Activated naive CD4-positive, alpha-beta T cell treated with Interleukin-2 at 50 U/mL for 16 hours (primary cell): ENCODE results near the gene GON7.
A peak's percentile ranks its signal among the peaks of the same experiment; 100 is the strongest.
"Not testable (repeated sequence)": the region's sequence is repeated elsewhere in the genome, so short reads cannot be mapped to it uniquely, and the experiment has no call there.

ENCODE experiments used
- DNase-seq: peaks from one replicate; pipeline ENCODE4 v3.0.0-alpha.2; 2020

Gene GON7

DNA sequence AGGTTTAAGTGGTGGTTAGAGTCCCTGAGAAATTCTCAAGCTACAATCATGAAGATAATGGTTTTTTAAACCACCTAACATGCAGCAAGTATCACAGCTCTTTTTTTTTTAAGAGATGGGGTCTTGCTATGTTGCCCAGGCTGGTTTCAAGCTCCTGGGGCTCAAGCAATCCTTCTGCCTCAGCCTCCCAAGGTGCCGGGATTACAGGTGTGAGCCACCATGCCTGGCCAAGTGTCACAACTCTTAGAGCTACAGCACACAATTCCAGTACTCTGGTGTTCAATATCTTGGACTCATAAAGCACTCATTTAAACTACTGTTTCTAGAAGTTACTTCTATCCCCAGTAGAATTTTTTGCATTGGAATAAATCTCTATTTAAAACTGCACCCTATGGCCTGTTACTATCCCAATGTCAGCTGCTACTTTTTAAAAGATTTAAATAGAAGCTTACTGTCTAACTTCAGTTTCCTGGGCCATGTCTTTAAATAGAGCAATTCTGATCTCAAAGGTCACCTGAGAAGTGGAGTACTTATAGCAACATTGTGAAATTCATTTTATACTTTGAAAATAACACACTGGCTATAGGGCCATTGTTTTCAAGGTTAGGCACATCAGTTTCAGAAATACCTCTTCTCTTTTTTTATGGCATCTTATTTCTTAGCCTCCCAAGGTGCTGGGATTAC, 11.4 kb downstream of the GON7 start:
- DNase-seq: no peak

DNA sequence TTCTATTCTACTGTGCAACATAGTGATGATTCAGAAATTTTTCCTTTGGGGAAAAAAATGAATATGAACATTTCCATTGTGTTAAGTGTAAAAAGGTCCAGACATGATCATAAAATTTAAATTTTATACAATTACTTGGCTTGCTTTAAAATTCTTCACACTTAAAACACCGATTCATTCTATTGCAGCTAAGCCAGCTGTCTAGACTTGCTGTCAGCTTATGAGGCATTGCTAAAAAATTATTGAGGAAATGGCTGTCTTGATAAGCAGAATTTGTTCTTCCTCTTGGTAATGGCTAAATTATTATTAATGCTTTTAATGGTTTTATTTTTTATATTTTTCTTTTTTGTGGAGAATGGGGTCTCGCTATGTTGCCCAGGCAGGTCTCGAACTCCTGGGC, 19.9 kb downstream of the GON7 start:
- no peak for DNase-seq

DNA sequence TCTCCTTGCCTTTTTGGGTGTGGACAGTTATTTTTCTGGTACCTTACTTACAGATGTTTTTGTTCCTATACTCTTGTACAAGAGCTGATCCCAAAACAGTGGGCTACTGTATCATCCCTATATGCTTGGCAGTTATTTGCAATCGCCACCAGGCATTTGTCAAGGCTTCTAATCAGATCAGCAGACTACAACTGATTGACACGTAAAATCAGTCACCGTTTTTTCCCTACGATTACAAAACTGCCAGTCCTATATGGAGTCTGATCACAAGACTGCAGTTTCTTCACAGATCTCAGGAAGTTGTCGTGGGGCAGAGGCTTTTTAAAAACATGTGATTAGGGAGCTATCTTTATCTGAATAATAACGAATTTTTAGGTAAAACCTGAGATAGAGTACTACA, 20.4 kb downstream of the GON7 start:
- DNase-seq: no peak

DNA sequence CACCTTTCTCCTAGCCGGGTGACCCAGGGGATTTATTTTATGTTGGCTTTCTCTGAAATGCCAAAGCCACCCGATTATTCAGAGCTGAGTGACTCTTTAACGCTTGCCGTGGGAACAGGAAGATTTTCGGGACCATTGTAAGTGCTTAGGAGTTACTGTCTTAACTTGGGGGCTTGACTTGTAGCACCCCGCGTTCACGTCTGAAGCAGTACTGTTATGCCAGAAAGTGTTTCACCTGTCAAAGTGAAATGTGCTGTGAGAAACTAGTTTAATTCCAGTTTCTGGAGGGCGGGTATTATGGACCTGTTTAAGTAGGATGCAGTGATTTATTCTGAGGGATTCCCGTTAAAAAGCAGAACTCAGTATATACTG, 21.5 kb downstream of the GON7 start:
- DNase-seq: no peak

DNA sequence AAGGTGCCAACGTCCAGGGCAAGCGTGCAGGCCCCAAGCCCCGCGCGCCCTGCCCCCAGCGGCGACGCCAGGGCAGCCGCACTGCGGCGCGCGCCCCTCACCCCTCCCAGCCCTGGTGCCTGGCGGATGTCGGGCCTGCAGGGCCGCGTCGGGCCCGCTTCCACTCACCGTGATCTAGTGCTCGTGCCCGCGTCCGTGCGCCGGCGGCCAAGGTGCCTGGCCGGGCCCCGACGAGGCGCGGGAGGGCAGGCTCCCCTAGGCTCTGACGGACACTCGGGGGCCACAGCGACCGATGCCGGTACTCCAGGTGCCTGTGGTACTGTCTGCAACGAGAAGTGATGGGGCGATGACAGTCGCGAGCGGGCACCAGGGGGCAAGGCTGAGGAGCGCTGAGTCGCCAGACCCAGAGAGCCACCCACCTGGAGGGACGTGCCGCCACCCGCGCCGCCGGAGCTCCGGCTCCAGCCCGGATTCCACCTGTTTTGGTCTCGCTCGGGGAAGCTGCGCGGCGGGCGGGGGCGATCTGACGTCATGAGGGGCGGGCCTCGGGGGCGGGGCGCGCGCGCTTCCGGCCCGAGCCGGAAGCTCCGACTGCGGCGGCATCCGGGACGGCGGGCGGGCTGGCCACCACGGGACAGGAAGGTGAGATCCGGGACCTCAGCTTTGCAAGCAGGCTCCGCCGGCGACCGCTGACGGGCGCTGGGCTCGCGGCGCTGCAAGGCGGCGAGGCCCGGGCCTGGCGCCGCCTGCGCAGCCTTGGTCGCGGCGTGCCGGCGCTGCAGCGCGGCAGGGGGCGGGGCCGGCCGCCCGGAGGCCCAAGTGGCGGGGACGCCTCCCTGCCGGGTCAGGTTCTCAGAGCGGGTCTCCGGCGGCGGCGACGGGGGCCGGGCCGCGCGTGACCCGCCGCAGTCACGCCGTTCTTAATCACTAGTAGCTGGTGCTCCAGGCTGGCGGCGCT, 22.2 kb downstream of the GON7 start, which contains the start of the genes LYSET and MOAP1:
TSS of gene LYSET (plus strand) at position 927 of the 958 bp plus-strand sequence. CDS start 89 bp downstream, outside the sequence.
TSS of gene MOAP1 (minus strand) at position 507 of the 958 bp plus-strand sequence. CDS start 655 bp downstream, outside the sequence.
- DNase-seq: peak; percentile 88

DNA sequence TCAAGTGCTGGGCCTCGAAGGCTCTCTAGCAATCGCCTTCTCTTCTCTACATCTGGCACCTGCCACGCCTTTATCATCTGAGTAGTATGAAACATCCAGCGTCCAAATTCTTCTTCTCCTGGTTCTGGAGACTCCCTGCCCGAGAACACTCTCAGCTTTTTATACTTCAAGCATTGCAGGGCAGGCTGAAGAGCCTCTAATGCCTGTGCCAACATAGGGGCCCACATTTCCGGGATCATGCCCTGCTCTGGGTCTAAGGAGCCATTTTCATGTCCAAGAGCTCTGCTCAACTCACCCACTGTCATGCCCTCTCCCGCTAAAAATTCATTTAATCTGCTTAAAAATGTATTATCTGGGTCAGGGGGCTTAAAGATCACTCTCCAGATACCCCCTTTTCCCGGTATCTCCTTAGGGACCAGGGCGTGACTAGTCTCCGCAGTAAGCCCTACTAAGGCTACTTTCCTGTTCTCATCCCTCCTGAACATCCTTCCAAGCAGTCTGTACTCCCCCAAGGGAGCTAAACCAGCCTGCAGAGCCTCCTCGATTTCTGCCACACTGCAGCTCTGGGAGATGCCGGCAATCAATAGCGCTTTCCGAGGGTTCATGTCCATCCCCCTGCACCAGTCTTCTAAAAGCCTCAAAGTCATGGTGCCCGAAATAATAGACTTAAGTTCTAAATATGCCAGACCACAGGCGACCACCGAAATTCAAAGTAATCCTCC, 23.1 kb downstream of the GON7 start:
- DNase-seq: no peak

DNA sequence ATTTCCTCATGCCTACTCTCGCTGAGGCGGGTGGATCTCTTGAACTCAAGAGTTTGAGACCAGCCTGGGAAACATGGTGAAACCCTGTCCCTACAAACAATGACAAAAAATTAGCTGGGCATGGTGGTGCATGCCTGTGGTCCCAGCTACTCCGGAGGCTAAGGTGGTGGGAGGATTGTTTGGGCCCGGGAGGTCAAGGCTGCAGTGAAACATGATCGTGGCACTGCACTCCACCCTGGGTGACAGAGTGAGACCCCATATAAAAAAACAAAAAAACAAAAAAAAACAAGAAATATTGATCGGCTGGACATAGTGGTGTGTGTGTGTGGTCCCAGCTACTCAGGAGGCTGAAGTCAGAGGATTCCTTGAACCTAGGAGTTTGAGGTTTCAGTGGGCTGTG, 31.4 kb downstream of the GON7 start:
- DNase-seq: no peak

DNA sequence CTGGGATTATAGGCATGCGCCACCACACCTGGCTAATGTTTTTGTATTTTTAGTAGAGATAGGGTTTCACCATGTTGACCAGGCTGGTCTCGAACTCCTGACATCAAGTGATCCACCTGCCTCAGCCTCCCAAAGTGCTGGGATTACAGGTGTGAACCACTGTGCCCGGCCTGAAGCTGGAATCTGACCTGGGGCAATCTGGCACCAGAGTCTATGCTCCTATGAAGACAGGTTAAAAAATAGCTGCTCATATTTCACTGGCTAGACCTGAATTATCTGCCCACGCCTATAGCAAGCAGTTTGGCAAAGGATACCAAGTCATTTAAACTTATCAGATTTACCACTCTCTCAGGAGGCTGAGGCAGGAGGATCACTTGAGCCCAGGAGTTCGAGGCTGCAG, 32.1 kb downstream of the GON7 start:
- DNase-seq: not testable (repeated sequence)

DNA sequence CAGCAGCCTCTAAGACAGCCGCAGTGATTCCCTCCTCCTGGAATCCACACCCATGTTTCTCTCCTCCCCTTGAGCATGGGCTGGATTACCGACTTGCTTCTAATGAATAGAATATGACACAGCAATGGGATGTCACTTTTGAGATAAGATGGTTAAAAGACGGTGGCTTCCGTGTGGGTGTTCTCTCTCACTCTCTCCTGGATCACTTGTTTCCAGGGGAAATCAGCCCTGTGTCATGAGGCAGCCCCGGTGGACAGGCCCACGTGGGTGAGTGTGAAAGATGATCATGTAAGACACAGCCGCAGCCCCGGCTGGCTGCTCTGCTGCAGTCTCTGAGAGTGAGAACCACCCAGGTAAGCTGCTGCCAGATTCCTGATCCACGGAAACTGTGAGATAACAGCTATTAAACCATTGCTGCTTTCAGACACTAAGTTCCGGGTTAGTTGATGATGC, 32.9 kb downstream of the GON7 start:
- DNase-seq: peak; percentile 14

DNA sequence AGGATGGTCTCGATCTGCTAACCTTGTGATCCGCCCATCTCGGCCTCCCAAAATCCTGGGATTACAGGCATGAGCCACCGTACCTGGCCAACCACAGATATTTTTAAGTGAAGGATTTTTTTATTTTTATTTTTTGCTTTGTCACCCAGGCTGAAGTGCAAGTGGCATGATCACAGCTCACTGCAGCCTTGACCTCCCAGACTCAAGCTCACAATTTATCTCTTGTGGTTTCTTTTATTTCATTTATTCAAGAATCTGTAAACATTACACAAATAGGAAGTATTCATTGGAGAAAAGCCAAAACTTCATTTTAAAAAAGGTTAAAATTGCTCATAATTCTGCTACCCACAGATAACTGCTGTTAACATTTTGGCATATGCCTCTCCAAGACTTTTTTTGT, 35.5 kb downstream of the GON7 start:
- no peak for DNase-seq

DNA sequence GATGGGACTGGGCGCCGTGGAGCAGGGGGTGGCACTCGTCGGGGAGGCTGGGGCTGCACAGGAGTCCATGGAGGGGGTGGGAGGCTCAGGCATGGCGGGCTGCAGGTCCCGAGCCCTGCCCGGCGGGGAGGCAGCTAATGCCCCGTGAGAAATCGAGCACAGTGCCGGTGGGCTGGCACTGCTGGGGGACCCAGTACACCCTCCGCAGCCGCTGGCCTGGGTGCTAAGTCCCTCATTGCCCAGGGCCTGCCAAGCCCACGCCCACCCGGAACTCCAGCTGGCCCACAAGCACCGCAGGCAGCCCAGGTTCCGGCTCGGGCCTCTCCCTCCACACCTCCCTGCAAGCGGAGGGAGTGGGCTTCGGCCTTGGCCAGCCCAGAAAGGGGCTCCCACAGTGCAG, 36.7 kb downstream of the GON7 start:
- not testable (repeated sequence) for DNase-seq

DNA sequence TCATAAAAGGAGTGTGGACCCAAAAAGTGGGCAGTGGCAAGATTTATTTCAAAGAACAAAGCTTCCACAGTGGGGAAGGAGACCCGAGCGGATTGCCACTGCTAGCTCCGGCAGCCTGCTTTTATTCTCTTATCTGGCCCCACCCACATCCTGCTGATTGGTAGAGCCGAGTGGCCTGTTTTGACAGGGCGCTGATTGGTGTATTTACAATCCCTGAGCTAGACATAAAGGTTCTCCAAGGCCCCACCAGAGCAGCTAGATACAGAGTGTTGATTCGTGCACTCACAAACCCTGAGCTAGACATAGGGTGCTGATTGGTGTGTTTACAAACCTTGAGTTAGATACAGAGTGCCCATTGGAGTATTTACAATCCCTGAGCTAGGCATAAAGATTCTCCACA, 37.2 kb downstream of the GON7 start:
- DNase-seq: not testable (repeated sequence)

DNA sequence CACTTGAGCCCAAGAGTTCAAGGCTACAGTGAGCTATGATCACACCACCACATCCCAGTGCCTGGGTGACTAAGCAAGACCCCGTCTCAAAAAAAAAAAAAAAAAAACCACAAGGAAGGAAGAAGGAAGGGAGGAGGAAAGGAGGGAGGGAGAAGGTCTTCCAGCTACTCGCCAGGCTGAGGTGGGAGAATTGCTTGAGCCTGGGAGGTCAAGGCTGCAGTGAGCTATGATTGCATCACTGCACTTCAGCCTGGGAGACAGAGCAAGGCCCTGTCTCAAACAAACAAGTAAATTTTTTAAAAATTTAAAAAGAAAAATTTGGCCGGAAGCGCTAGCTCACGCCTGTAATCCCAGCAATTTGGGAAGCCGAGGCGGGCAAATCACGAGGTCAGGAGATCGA, 38.3 kb downstream of the GON7 start:
- not testable (repeated sequence) for DNase-seq

DNA sequence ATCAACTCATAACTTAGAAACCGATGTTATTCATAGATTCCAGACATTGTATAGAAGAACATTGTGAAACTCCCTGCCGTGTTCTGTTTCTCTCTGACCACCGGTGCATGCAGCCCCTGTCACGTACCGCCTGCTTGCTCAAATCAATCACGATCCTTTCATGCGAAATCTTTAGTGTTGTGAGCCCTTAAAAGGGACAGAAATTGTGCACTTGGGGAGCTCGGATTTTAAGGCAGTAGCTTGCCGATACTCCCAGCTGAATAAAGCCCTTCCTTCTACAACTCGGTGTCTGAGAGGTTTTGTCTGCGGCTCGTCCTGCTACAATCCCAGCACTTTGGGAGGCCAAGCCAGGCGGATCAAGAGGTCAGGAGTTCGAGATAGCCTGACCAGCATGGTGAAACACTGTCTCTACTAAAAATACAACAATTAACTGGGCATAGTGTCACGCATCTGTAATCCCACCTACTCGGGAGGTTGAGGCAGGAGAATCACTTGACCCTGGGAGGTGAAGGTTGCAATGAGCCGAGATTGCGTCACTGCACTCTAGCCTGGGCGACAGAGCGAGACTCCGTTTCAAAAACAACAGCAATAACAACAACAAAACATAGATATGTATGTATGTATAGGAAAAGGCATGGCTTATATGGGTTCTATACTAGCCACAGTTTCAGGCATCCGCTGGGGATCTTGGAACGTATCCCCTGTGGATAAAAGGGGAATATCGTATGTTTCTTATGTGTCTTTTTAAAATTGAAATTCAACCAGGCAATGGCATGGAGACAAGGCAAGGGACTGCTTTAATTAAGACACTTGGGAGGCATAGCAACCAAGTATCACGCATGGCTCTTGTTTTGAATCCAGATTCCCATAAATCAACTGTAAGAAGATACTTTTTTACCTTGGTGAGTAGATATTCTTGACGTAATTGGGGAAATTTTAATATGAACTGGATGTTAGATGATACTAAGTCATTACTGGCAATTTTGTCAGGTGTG, 41.3 kb downstream of the GON7 start:
- not testable (repeated sequence) for DNase-seq

DNA sequence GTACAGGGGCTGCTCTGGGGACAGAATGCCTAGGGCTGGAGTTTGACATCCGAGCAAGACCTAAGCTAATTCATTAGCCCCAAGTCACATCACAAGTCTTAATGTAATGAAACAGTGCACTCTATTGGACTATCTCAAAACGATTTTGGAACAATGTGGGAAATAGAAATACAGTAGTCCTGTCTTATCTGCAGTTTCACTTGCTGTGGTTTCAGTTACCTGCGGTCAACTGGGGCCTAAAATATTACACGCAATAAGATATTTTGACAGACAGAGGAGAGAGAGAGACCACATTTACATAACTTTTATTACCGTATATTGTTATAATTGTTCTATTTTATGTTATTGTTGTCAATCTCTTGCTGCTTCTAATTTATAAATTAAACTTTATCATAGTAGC, 43.3 kb downstream of the GON7 start:
- DNase-seq: no peak

DNA sequence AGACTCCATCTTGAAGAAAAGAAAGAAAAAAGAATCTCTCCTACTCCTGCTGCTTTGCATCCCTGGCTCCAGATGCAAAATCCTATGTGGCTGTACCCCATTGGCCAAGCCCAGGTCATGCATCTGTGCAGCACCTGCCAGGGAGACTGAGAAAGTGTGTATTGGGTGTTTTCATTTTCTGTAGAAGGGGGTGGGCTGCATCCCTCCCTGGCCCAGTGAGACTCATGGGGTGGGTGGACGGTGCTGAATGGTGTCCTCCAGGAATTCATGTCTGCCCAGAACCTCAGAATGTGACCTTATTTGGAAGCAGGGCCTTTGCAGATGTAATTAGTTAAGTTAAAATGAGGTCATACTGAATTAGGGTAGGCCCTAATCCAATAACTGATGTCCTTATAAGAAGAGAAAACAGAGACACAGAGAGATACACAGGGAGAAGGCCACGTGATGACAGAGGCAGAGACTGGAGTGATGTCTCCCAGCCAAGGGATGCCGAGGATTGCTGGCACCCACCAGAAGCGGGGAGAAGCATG, 45.4 kb downstream of the GON7 start:
- DNase-seq: no peak

DNA sequence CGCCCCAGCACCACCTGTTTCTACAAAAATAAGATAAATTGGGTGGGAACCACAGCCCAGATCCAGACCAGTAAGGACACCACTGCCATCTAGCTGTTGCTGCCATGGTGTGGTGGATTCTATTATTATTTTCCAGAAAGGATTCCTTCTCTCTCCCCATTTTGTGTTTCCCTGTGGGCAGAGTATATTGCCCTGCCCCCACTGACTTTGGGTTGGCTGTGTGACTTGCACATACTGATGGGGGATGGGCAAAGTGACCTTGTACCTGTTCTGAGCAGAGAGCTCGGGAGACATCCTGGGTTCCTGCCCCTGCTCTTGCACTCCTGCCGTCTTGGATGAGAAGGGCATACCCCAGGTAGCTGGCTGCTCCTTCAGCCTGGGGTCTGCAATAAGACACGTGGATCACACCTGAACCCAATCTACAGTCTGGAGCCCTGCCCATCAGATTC, 46.5 kb downstream of the GON7 start:
- no peak for DNase-seq

DNA sequence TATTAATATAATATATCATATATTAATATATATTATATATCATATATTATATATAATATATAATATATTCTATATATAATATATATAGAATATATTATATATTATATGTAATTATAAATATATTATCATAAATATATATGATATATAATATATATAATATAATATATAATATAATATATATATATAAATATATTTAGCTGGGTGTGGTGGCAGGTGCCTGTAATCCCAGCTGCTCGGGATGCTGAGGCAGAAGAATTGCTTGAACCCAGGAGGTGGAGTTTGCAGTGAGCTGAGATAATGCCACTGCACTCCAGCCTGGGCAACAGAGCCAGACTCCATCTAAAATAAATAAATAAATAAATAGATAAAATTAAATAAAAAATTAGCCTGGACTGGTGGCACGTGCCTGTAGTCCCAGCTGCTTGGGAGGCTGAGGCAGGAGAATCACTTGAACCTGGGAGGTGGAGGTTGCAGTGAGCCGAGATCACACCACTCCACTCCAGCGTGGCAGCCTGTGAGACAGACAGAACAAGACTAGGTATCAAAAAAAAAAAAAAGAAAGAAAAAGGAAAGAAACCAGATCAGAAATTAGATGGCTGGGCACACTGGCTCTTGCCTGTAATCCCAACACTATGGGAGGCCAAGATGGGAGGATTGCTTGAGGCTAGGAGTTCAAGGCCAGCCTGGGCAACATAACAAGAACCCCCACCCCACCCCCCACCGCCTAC, 47.1 kb downstream of the GON7 start:
- not testable (repeated sequence) for DNase-seq

DNA sequence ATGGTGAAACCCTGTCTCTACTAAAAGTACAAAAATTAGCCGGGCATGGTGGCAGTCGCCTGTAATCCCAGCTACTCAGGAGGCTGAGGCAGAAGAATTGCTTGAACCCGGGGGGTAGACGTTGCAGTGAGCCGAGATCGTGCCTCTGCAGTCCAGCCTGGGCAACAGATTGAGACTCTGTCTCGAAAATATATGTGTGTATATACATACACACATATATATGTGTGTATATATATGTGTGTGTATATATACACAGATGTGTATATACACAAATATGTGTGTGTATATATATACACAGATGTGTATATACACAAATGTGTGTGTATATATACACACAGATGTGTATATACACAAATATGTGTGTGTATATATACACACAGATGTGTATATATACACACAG, 48.5 kb downstream of the GON7 start:
- not testable (repeated sequence) for DNase-seq

DNA sequence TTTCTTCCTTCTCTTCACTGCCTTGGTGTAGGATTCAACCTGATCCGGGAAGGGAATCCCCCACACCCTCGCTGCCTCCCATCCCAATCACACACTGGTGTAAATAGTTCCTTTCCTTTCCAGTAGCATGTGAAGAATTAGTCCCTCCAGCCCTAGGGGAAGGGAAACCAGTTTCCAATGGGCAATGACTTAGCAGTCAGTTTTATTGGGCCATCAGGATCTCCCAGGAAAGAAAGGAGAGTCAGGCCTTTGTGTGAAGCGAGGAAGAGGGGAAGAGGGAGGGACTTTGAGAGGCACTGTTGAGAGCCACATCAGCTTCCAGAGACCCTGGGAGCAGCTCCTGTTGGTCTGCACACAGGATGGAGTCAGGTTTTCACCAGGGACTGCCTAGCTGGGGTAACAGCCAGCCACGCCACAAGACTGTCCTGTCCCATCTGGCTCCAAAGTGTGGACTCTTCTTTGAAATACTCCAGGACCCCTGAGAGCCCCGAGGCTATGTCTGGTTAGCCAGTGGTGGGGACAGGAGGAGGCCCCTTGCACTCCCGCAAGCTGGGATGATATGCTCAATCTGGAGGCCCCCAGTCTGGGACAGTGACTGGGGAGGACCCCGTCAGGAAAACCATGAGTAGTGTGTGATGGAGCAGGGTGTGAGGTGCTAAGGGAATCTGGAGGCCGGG, 50.0 kb downstream of the GON7 start:
- no peak for DNase-seq
